ENCODE results near the gene MAGEB2.
"Not testable (repeated sequence)": the region's sequence is repeated elsewhere in the genome, so short reads cannot be mapped to it uniquely, and the experiment has no call there.

Gene MAGEB2

GRCh38 chrX:30215357-30215843, at the start of gene MAGEB2:
TSS of gene MAGEB2 (plus strand) at chrX:30215563. CDS start at chrX:30218581, 3,018 bp downstream.
- no peak; the same call in 1 of the 2 replicates for TF ChIP-seq CTCF (IDR thresholded peaks at IDR 0.05; ENCODE audit: low read depth, low read length)
- no peak for DNase-seq (ENCODE audit: extremely low read depth, low read depth)

GRCh38 chrX:30170900-30171299, 44.5 kb upstream of the MAGEB2 start:
- no peak for DNase-seq (ENCODE audit: extremely low read depth, low read depth)

GRCh38 chrX:30181353-30181752, 34.0 kb upstream of the MAGEB2 start:
- TF ChIP-seq CTCF (IDR thresholded peaks at IDR 0.05; ENCODE audit: low read depth, low read length), result no peak

More at GRCh38 chrX:30170900-30171299, 44.5 kb upstream of the MAGEB2 start:
- TF ChIP-seq CTCF (IDR thresholded peaks at IDR 0.05; ENCODE audit: low read depth, low read length), result no peak

GRCh38 chrX:30183554-30183953, 31.8 kb upstream of the MAGEB2 start:
- no peak for TF ChIP-seq CTCF (IDR thresholded peaks at IDR 0.05; ENCODE audit: low read depth, low read length)
- no peak for DNase-seq (ENCODE audit: extremely low read depth, low read depth)

More at GRCh38 chrX:30181353-30181752, 34.0 kb upstream of the MAGEB2 start:
- DNase-seq (ENCODE audit: extremely low read depth, low read depth), result no peak

- no peak for TF ChIP-seq CTCF (IDR thresholded peaks at IDR 0.05; ENCODE audit: low read depth, low read length)
- DNase-seq (ENCODE audit: extremely low read depth, low read depth), result no peak
These were observed 24.9 kb upstream of the MAGEB2 start for GRCh38 chrX:30190426-30190825.

GRCh38 chrX:30193910-30194309, 21.5 kb upstream of the MAGEB2 start:
- DNase-seq (ENCODE audit: extremely low read depth, low read depth), result not testable (repeated sequence)

- DNase-seq (ENCODE audit: extremely low read depth, low read depth), result no peak
- no peak; the same call in 1 of the 2 replicates for TF ChIP-seq CTCF (IDR thresholded peaks at IDR 0.05; ENCODE audit: low read depth, low read length)
These were observed 19.0 kb upstream of the MAGEB2 start for GRCh38 chrX:30196322-30196721.

- TF ChIP-seq CTCF (IDR thresholded peaks at IDR 0.05; ENCODE audit: low read depth, low read length), result no peak
- no peak for DNase-seq (ENCODE audit: extremely low read depth, low read depth)
These were observed 3.2 kb upstream of the MAGEB2 start for GRCh38 chrX:30212172-30212571.

Data from AG09319 (cell line).